HG02571 (cell line): ENCODE results near the gene BICRAL.
"Not testable (repeated sequence)": the region's sequence is repeated elsewhere in the genome, so short reads cannot be mapped to it uniquely, and the experiment has no call there.

Experiments
- ATAC-seq: cut with Tn5 transposase; IDR thresholded peaks from one replicate; pipeline ENCODE4 v1.9.1; 2021; ENCODE audit warnings: mild to moderate bottlenecking, moderate library complexity; ENCODE audit not compliant: unreplicated experiment

BICRAL gene

DNA sequence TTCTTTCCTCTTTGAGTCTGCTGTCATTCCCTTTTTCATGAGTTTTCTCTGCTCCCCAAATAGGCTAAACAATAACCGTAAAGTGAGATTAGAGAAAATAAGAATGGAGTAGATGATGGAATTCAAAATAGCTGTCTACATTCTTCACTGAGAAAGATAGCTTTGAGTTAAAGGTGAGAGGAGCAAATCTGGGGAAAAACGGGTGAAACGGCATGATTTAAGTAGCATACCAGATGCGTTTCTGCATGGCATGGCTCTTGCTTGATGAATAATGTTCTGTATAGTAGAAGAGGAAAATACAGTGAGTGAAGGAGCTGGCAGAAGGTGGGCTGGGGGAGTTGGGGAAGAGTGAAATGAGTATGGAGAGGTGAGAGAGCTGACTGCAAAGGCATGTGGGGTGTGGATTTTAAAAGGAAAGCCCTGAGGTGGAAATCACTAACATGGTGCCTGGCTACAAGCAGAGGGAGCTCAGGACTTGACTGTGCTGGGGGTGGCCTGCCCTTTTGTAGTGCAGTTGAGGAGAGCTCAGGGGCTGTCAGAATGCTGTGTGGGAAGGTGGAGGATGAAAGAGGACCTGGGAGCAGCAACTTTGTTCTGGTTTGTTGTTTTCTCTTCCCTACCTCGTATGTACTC lies 8.8 kb downstream of the BICRAL start:
- ATAC-seq, result no peak

DNA sequence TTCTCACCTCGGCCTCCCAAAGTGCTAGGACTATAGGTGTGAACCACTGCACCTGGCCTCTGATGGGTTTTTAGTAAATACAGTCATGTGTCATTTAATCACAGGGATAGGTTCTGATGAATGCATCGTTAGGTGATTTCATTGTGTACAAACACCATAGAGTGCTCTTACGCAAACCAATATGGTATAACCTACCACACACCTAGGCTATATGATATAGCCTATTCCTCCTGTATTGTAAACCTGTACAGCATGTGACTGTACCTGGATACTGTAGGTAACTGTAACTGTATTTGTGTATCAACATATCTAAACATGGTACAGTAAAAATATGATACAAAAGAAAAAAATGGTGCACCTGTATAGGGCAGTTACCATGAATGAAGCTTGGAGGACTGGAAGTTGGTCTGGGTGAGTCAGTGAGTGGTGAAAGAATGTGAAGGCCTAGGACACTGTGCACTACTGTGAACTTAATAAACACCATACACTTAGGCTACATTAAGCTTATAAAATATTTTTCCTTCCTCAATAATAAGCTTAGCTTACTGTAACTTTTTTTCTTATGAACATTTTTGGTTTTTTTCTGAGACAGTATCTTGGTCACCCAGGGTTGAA lies 10.0 kb downstream of the BICRAL start:
- ATAC-seq, result no peak

DNA sequence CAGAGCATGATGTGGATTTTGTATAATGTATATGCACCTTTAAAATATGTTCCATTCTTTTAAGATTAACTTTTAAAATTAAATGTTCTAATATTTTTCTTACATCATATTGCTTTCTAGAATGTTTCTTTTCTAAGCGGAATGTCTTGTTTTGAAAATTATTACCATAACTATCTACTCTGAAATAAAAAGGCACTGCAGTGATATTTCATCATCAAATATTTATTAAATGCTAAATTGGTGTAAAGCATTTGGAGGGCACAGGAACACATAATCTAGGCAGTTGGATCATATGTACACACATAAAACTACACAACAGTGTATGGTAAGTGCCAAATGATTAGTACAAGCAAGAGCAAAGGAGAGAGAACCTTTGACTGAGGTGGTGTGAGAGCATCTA lies 13.8 kb downstream of the BICRAL start:
- ATAC-seq, result no peak

DNA sequence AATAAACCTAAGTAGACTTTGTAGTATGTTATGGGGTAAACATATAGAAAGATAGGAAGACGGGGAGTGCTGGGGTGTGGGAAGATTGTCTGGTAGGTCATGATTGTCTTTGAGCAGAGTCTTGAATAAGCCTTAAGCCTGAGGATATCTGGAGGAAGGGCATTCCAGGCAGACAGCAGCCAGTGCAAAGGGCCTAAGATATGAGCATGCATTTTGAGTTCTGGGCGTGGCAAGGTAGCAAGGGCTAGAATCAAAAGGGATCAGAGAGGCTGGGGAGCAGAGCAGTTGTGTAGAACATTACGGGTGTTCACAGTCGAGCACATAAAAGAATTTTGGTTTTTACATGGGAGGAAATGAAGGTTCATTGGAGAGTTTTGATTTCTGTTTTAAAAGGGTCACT lies 14.3 kb downstream of the BICRAL start:
- no peak for ATAC-seq

DNA sequence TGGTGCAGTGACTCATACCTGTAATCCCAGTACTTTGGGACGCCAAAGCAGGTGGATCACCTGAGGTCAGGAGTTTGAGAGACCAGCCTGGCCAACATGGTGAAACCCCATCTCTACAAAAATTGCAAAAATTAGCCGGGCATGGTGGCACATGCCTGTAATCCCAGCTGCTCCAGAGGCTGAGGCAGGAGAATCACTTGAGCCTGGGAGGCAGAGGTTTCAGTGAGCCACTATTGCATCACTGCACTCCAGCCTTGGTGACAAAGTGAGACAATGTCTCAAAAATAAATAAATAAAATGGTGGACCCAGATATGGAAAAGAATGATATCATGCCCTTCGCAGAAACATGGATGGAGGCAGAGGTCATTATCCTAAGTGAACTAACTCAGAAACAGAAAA lies 15.8 kb downstream of the BICRAL start:
- ATAC-seq, result not testable (repeated sequence)

DNA sequence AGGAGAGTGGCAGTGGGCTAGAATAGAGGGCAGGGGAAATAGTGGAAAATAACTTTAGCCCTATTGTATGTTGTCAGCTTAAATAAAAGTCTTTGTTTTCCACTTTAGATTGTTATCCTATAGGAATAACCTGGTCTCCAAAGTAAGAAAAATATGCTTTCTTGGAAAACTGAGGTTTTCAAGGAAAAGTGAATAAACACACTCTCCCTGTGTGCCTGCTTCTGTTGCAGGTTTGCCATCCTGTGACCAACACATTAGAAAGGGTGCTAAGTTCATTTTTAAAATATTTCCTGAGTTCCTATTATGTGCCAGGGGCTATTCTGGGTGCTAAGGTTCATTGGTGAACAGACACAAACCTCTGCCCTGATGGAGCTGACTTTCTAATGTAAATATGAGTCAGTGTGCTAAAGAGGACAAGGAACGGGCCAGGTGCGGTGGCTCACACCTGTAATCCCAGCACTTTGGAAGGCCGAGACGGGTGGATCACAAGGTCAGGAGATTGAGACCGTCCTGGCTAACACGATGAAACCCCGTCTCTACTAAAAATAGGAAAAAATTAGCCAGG lies 23.5 kb downstream of the BICRAL start:
- no peak for ATAC-seq

DNA sequence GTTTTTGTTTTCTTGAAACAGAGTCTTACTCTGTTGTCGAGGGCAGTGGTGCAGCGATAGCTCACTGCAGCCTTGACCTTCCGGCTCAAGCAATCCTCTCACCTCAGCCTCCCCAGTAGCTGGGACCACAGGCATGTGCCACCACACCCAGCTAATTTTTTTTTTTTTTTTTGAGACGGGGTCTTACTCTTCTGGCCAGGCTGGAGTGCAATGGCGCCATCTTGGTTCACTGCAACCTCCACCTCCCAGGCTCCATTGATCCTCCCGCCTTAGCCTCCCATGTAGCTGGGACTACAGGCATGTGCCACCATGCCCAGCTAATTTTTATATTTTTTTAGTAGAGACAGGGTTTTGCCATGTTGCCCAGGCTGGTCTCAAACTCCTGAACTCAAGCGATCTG lies 24.5 kb downstream of the BICRAL start:
- ATAC-seq, result not testable (repeated sequence)

DNA sequence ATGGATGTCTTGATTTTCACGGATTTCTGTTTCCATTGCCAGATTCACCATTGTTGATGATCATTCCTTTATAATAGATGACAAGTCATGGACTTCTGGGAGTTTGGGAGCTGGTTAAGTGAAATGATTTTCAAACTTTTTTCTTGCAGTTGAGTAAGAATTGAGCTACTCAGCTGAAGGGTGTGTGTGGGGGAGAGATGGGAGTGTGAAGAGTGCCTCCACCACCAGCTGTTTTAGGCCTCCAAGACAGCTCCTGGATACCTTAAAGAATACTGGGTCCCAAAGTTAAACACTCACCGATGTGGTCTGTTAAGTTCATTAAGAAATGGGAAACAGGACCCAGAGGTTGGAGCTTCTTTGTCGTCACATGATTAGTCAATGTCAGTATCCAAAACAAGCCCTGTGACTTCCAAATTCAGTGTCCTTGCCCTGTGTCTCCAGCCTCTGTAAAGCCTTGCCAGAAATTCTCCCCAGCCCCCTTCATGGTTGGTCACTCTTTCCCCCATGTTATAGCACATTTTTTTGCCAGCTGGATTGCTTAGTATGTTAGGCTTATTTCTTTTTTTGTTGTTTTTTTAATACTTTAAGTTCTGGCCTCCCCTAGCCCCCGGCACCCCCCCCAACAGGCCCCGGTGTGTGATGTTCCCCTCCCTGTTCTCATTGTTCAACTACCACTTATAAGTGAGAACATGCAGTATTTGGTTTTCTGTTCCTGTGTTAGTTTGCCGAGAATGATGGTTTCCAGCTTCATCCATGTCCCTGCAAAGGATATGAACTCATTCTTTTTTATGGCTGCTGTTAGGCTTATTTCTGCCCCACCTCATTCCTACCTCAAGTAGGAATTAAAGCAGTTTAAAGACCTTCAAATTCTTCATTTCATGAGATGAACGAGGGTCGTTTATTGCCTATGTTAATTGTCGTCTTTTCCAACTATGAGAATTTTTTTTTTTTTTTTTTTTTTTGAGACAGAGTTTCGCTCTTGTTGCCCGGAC lies 26.9 kb downstream of the BICRAL start:
- no peak for ATAC-seq

DNA sequence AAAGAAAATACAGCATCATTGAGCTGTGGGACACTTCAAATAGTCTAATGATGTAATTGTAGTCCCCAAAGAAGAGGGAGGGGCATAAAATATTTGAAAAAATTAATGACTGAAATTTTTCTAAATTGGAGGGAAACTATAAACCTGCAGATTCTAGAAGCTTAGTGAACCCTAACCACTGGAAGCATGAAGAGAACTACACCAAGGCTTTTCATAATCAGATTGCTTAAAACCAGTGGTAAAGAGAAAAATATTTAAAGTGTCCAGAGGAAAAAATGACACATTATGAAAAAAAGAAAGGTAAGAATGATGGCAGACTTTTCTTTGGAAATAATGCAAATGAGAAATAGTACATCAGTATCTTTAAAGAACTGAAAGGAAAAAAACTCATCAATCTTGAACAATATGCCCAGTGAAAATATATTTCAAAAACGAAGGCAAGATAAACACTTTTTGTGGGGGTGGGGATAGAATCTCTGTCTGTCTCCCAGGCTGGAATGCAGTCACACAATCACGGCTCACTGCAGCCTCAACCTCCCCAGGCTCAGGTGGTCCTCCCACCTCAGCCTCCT lies 31.3 kb downstream of the BICRAL start:
- no peak for ATAC-seq

DNA sequence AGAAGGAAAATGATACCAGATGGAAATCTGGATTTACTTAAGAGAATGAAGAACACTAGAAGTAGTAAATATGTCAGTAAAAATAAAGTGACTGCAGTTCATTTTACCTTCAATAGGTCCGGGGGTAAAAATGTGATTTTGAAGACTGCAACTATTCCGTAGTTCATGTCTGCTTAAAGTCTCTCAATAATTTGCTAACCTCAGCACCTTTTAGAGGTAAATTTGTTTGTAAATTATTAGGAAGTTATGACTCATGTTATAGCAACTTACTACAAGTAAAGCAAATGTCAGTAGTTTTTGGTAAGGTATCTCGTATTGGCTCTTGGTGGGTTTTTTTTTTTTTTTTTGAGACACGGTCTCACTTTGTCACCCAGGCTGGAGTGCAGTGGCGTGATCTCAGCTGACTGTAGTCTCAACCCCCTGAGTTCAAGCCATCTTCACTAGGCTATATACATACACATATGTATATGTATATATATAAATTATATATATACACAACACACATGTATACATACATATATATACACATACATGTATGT lies 32.1 kb downstream of the BICRAL start:
- ATAC-seq, result no peak

DNA sequence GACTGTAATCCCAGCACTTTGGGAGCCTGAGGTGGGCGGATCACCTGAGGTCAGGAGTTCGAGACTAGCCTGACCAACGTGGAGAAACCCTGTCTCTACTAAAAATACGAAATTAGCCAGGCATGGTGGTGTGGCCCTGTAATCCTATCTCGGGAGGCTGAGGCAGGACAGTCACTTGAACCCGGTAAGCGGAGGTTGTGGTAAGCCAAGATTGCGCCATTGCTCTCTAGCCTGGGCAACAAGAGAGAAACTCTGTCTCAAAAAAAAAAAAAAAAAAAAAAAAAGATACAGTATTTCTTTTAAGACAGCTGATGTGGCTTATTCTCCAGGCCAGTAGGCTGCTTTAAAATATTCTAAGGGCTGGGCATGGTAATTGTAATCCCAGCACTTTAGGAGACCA lies 33.9 kb downstream of the BICRAL start:
- ATAC-seq, result not testable (repeated sequence)

DNA sequence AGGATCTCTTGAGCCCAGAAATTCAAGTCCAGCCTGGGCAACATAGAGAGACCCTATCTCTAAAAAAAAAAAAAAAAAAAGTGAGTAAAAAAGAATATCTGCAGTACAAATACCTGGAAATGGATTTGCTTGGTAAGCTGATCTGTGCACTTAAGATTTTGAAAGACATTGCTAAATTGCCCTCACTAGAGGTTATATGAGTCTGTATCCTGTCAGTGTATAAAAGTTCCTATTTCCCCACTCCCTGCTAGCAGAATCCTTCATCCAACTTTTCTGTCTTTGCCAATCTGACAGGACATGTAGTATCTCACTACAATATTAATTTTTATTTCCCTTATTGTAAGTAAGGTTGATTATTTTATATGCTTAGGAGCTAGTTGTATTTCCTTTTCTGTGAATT lies 36.1 kb downstream of the BICRAL start:
- ATAC-seq, result no peak

DNA sequence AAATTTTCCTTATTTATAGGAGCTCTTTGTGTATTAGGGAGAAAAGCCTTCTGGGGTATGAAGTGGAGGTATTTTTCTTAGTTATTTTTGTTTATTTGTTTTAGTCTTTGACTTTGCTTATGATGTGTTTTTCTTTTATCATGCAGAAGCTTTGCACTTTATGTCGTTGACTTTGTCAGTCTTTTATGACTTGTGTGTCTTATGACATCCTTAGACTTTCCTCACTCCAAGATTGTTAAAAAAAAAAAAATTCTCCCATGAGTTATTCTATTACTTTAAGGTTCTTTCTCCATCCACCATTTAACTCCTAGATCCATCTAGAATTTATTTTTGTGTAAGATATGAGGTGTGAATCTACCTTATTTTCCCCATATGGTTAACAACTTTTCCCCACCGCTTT lies 36.6 kb downstream of the BICRAL start:
- ATAC-seq, result no peak

DNA sequence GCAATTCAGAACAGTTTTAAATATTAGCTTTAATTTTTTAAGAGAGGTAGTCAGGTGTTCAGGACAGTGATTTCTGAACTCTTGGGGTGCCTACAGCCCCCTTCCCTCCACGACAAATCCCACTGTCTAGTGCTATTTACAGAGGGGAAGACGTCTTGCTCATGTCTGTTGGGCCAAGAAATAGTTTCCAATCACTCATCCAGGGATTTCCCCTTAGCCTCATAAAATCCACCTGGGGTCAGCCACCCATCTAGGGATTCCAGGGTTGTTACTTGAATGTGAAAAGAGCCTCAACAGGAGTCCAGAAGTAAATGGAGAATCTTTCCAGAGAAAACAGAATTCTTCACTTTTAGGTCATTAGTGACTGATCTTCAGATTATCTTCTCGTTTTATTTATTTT lies 37.0 kb downstream of the BICRAL start:
- no peak for ATAC-seq

DNA sequence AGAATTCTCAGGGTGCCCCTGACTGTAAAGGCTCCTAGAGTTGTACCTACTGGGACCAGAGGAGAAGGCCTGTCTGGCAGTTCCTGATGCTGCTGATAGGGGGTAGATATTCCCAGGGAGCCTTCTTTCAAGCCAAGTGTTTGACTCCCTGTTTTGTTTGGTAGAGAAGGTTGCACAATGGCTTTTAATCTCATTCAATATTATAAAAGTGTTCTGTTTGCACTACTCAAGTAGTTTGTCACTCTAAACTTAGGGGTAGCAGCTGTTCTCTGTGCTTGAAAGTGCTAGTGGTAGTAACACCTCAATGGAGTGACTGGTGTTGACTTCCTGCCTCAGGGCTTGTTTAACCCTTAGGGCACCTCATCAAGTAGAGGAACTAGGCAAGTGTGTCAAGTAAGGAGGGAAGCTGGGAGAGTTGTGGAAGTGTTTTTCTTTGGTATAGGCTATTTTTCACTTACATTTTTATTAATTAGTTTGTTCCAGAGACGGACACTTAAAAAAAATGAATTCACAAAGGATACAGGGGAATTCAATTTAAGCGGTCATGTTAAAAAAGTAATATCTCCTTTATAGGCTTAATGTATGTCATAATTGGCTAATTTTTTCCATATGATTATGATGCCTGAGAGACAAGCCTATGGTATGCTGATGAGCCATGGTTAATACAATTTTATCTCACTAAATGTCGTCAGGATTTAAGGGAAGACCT lies 38.1 kb downstream of the BICRAL start:
- ATAC-seq, result no peak

DNA sequence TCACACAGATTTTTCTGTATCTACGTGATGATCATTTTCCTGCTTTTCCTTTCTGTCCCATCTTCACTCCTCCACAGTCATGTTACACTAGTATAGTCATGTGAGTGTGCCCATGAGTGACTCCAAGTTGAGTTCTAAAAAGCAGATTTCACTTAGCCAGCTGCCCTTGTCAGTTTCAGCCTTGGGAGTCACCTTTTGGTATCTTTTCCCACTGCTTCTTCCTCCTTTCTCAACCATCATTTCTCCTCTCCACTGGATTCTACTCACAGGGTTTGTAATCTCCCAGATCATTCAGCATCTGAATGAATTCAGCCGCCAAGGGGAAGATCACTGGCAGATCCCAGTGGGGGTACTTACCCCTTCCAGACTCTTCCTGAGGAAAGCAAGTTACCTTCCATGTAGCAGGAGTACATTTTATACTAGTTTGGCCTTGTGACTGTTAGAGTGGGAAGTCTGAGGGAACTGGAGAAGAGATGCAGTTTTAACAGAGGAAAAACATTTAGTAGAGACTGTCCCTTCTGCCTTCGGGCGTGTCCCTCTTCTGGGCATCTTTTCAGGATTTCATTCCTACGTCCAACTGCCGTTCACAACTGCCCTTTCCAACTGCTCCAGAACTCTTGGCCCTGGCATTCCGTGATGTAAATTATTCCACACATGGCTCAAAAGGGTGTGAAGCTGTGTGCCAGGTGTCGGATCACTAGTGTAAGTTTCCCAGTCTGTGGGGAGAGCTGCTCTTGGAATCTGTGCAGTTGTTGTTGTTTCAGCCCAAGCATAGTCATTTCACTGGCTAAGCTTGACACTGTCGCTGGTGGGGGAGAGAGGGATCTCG lies 38.9 kb downstream of the BICRAL start:
- ATAC-seq, result no peak

DNA sequence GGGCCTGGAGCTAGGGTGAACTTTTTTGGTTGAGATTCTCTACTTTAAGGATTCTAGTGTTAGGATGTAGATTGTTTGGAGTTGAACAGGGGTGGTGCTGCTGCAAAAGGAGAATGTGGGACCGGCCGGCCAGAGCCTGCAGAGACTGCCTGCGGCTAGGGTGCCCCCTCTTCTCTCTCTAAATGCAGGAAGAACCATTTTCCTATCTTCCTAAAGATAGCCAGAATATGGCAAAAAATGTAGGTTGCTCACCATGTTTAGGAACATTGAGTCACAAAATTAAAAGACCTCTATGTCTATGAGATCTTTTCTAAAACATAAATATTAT lies 39.5 kb downstream of the BICRAL start:
- no peak for ATAC-seq

DNA sequence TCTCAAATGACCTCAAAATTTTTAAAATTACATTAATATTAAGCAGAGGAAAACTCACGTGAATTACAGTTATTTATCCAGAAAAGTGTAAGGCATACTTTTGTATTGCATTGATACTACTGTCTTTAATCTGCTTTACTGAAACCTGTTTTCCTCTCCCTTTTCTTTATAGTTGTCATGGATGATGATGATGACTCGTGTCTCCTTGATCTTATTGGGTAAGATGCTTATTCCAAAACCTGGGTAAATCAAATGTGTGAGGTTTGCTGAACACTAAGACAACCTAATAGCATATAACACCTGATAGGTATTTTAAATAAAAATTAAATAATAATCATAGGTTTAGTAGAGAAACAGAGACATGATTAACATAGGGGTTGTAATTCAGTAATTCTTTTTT lies 40.0 kb downstream of the BICRAL start:
- no peak for ATAC-seq

DNA sequence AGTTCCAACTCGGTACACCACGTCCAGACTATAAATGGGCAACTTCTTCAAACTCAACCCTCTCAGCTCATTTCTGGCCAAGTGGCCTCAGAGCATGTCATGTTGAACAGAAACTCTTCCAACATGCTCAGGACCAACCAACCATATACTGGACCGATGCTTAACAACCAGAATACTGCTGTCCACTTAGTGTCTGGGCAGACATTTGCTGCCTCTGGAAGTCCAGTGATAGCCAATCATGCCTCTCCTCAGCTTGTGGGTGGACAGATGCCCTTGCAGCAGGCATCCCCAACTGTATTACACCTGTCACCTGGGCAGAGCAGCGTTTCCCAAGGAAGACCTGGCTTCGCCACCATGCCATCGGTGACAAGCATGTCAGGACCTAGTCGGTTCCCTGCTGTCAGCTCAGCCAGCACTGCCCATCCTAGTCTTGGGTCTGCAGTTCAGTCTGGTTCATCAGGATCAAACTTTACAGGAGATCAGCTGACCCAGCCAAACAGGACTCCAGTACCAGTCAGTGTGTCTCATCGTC lies 47.8 kb downstream of the BICRAL start:
- no peak for ATAC-seq
